ENCODE data around the gene ZNF202. TPM values are rescaled to one million over a fixed set of nuclear protein-coding genes. Genes with fewer than 3 reads are reported as not detected.

ZNF202 gene
- total RNA-seq, 4 donors from 2014 or later: 6.8 to 9.2 (median 8.3) TPM

DNA sequence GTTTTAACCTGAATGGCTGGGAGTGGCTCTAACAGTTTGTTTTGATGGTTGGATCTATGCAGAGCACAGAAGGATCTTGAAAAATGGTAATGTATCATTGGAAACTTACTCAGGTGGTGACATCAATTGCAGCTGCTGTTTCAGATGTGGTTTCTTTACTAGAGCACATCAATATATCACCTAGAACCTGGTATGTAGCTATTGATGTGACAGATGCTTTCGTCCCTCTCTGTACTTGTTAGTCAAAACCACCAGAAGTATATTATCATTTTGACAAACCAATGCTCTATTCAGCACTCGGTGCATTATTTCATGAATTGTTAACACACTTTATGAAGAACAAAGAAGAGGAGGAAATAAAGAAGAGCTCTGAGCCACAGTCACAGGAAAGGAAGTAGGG, 60.4 kb downstream of the ZNF202 start:
- H3K27me3 ChIP-seq: no peaks in the 10 kb centered on the region
- no peak for TF ChIP-seq EP300 (IDR thresholded peaks at IDR 0.05)
- TF ChIP-seq POLR2A (IDR thresholded peaks at IDR 0.05): no peak
- TF ChIP-seq, protein P1, sequence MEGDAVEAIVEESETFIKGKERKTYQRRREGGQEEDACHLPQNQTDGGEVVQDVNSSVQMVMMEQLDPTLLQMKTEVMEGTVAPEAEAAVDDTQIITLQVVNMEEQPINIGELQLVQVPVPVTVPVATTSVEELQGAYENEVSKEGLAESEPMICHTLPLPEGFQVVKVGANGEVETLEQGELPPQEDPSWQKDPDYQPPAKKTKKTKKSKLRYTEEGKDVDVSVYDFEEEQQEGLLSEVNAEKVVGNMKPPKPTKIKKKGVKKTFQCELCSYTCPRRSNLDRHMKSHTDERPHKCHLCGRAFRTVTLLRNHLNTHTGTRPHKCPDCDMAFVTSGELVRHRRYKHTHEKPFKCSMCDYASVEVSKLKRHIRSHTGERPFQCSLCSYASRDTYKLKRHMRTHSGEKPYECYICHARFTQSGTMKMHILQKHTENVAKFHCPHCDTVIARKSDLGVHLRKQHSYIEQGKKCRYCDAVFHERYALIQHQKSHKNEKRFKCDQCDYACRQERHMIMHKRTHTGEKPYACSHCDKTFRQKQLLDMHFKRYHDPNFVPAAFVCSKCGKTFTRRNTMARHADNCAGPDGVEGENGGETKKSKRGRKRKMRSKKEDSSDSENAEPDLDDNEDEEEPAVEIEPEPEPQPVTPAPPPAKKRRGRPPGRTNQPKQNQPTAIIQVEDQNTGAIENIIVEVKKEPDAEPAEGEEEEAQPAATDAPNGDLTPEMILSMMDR (IDR thresholded peaks at IDR 0.05): no peak
- no peak for TF ChIP-seq POLR2AphosphoS5 (IDR thresholded peaks at IDR 0.05)
- WGBS: 39% methylated on average over 2 of the region's 2 CpGs
- no peak overlapping the region for H3K4me3 ChIP-seq
- H3K9me3 ChIP-seq: no peaks in the 10 kb centered on the region
- H3K36me3 ChIP-seq: no peaks in the 10 kb centered on the region
- no peak for DNase-seq (ENCODE audit: low spot score in 2 of 2)
- no peak overlapping the region for H3K27ac ChIP-seq
- H3K4me1 ChIP-seq: no peaks in the 10 kb centered on the region

DNA sequence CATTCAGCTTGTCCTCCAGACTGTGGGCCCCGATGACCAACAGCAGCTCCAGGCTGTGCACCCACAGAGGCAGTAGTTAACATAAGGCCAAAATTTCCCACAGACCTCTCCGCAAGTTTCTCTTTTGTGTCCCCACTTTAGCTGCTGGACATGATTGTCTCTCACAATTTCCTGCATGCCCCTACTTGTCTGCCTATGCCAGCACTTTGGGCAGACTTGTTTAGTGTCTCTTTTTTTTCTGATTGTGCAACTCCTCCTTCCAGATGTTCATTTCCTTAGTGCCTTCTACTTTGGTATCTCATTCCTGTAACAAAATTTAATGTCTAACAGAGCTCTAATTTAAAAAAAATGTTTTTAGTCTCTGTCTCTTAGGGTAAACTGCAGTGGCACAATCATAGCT, 63.2 kb downstream of the ZNF202 start:
- Histone ChIP-seq H3K36me3 (no peaks in the 10 kb centered on the region), H3K27me3 (no peaks in the 10 kb centered on the region), H3K4me1 (no peaks in the 10 kb centered on the region), H3K4me3 (no peak overlapping the region), H3K27ac (no peak overlapping the region), H3K9me3 (no peaks in the 10 kb centered on the region)
- TF ChIP-seq, protein P1 (IDR thresholded peaks at IDR 0.05): no peak
- TF ChIP-seq POLR2AphosphoS5 (IDR thresholded peaks at IDR 0.05): no peak
- no peak for TF ChIP-seq EP300 (IDR thresholded peaks at IDR 0.05)
- TF ChIP-seq POLR2A (IDR thresholded peaks at IDR 0.05): no peak
- 80% methylated on average over 2 of the region's 2 CpGs for WGBS
- DNase-seq (ENCODE audit: low spot score in 2 of 2): no peak

DNA sequence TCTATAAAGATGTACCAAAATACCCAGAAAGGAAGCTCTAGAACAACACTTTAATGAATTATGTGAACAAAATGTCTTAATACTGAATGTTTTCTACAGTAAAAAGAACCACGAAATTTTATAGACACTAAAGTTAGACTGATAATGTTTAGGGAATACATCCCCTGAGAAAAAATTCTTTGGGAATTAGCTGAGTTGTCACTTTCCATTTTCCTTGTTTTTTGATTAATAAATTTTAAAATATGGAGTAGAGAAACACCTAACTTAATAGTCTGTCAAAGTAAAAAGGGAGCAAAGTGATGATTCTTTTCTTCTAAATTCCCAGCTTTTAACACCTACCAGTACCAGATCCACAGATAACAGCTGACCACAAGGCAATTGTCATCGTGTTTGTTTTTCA, 64.0 kb downstream of the ZNF202 start:
- Histone ChIP-seq H3K27me3 (no peaks in the 10 kb centered on the region), H3K36me3 (no peaks in the 10 kb centered on the region), H3K4me3 (no peak overlapping the region), H3K27ac (no peak overlapping the region), H3K4me1 (no peaks in the 10 kb centered on the region), H3K9me3 (no peaks in the 10 kb centered on the region)
- 62% methylated on average over 2 of the region's 2 CpGs for WGBS
- no peak for DNase-seq (ENCODE audit: low spot score in 2 of 2)
- no peak for TF ChIP-seq POLR2AphosphoS5 (IDR thresholded peaks at IDR 0.05)
- no peak for TF ChIP-seq EP300 (IDR thresholded peaks at IDR 0.05)
- TF ChIP-seq POLR2A (IDR thresholded peaks at IDR 0.05): no peak
- TF ChIP-seq, protein P1 (IDR thresholded peaks at IDR 0.05): no peak

DNA sequence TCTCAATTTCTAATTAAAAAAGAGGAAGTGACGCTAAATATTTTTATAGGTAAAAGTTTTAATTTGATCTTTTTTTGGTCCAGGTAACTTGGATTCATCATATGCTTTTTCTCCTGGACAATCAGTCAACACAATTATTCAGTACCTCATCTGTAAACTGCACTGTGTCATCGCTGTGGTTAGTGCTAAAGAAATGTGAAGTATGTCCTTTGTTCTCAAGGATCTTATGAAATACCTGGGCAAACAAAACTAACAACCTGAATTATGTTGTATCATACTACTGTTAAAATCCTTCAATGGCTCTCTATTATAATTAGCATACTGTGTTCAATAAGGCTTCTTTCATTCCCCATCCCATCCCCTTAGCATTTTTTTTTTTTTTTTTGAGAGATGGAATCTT, 67.2 kb downstream of the ZNF202 start:
- no peak for DNase-seq (ENCODE audit: low spot score in 2 of 2)
- TF ChIP-seq POLR2A (IDR thresholded peaks at IDR 0.05) (no peak), POLR2AphosphoS5 (IDR thresholded peaks at IDR 0.05) (no peak), EP300 (IDR thresholded peaks at IDR 0.05) (no peak)
- TF ChIP-seq, protein P1 (IDR thresholded peaks at IDR 0.05): no peak
- Histone ChIP-seq H3K27ac (no peak overlapping the region), H3K9me3 (no peaks in the 10 kb centered on the region), H3K36me3 (no peaks in the 10 kb centered on the region), H3K4me1 (no peaks in the 10 kb centered on the region), H3K27me3 (no peaks in the 10 kb centered on the region), H3K4me3 (no peak overlapping the region)
- 39% methylated on average over 2 of the region's 2 CpGs for WGBS

Other genes with a start within 250 kb of the ZNF202 start
- 1 to 10 TPM in 2 of 4 donors, under 1 TPM in 2; 0.42 to 1.9 (median 0.98) TPM for gene SCN3B, start 87.0 kb downstream of the ZNF202 start, total RNA-seq
- not detected for gene OR6X1, start 12.9 kb upstream of the ZNF202 start, total RNA-seq
- not detected for gene OR6M1, start 64.7 kb upstream of the ZNF202 start, total RNA-seq
- not detected for gene TMEM225, start 144.0 kb upstream of the ZNF202 start, total RNA-seq
- not detected for gene OR8D4, start 160.5 kb upstream of the ZNF202 start, total RNA-seq
- gene OR4D5, start 198.0 kb upstream of the ZNF202 start, total RNA-seq: not detected
- gene OR6T1, start 202.2 kb upstream of the ZNF202 start, total RNA-seq: not detected
- gene OR10S1, start 236.1 kb upstream of the ZNF202 start, total RNA-seq: not detected